Left hindlimb (tissue), 1 donor: ENCODE results near the gene UBASH3A.

Experiments used
- DNase-seq: peaks from one replicate; pipeline ENCODE4 v3.0.0-alpha.2; 2018

Gene UBASH3A

DNA sequence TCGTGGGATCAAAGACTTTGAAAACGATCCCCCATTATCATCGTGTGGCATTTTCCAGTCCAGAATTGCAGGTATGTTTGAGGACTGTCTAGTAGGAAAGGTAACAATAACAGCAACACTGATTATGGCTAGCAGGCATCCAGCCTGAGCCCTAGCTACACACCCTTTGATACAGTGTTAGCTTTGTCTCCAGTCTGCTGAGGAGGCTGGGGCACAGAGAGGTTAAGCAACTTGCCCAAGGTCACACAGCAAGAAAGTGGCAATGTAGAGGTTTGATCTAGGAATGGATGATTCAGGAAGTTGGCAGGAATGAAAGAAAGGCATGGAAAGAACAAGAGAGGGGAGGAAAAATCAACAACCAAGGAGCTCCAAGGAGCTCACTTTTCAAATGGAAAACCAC lies 31.2 kb downstream of the UBASH3A start:
- no peak for DNase-seq

DNA sequence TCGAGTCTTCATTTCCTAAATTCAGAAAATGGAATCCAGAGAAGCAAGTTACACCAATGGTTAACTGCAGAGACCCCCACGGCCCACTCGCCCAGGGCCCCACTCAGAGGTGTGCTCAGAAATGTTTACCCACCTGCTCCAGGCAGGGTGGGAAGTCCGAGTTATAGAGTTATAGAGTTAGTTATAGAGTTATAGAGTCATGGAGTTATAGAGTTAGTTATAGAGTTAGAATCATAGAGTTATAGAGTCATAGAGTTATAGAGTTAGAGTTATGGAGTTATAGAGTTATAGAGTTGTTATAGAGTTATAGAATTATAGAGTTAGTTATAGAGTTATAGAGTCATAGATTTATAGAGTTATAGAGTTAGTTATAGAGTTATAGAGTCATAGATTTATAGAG lies 31.7 kb downstream of the UBASH3A start:
- DNase-seq: no peak

DNA sequence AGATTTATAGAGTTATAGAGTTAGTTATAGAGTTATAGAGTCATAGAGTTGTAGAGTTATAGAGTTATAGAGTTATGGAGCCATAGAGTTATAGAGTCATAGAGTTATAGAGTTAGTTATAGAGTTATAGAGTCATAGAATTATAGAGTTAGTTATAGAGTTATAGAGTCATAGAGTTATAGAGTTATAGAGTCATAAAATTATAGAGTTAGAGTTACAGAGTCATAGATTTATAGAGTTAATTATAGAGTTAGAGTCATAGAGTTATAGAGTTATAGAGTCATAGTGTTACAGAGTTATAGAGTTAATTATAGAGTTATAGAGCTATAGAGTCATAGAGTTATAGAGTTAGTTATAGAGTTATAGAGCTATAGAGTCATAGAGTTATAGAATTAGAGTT lies 32.1 kb downstream of the UBASH3A start:
- no peak for DNase-seq

DNA sequence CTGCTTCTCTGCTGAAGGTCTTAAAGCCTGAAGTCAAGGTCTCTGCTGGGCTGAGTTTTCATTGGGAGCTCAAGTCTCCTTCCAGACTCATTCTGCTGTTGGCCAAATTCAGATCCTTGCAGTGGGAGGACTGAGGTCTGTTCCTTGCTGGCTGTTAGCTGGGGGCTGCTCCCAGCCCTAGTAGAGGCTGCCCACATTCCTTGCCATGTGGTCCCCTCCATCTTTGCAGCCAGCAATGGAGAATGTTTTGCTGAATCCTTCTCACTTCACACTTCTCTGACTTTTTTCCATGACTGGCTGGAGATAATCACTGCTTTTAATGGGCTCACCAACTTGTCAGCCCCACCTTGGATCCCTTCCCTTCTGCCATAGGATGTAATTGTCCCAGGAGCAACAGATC lies 33.2 kb downstream of the UBASH3A start:
- DNase-seq: no peak

DNA sequence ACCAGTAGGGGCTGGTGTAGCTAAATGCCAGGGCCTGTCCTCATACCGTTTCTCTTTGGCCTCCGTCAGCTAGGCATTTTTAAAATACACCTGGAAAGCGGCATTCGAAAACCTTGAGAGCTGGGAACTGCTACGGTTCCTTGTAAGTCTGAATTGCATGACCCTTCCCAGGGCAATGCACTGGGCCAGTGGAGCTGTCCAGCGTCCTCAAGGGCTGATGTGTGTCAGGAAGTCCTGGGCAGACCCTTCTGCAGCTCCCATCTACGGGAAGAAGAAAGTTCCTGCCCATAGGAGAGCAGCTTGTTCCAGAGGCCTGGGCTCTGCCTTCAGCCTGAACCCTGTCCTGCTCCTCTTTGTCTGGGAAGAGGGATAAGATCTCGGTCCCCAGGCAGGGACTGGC lies 34.1 kb downstream of the UBASH3A start:
- no peak for DNase-seq

DNA sequence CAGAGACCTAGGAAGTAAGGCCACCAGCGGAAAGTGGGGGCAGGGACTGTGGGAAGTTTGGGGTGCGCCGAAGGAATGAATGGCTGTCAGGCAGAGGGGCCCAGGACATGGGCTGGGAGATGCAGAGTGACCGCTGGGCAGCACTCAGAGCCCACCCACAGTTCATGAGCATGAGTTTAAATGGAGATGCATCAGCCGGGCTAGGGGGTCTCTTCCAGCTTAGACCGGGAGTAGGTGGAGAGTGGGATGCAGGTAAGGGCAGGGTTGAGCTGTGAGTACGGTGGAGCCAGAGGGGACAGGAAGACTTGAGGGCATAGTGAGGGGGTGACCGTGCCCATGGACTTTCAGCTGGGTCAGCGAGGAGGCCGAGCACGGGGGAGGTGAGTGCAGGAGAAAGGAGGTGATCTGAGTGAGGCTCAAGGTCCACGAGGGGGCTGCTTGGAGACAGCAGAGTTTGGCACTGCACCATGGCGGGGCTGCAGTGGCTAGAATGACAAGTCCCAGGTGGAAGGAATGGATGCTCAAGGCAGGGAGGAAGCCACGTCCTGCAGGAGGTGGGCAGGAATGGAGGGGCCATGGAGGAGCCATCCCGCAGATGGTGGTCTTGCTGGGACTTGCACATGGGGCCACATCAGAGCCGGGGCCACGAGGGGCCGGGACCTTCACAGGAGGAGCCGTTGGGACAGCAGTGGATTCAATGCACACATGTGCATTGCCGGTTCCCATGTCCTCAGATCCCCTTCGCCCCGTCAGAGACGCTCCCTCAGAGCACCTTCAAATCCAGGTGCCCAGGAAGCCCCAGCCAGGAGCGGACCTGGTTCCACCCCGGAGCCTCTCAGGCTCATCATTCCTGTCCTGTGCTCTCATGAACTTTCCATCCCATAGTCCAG lies 34.9 kb downstream of the UBASH3A start:
- DNase-seq: no peak

DNA sequence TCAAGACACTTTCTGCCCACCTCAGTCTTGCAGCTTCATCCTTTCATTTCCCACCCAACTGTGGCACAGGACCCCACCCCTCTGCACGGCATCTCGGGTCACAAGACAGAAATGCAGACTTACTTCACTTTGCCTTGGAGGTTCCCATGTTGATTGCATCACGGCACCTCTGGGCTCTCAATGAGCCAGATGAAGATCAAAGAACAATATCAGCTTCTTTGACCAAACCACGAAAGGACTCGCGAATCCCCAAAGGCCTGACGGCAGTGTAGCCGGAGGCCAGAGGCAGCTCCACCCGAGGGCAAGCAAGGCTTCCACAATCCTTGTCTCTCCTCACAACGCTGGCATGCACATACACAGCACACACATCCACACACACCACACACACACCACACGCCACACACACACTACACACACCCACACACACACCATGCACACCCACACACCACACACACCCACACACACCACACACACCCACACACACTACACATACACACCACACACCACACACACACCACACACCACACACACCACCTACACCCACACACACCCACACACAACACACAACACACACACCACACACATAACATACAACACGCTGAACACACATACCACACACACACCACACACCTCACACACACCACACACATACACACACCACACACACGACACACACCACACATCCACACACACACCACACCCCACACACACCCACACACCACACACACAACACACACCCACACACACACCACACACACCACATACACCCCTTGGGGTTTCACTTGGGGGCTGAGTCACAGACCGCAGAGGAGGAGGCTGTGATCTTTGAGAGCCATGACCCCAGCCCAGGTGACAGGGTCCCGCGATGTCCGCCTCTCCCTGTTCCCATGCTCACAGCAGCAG lies 35.8 kb downstream of the UBASH3A start:
- DNase-seq: no peak

DNA sequence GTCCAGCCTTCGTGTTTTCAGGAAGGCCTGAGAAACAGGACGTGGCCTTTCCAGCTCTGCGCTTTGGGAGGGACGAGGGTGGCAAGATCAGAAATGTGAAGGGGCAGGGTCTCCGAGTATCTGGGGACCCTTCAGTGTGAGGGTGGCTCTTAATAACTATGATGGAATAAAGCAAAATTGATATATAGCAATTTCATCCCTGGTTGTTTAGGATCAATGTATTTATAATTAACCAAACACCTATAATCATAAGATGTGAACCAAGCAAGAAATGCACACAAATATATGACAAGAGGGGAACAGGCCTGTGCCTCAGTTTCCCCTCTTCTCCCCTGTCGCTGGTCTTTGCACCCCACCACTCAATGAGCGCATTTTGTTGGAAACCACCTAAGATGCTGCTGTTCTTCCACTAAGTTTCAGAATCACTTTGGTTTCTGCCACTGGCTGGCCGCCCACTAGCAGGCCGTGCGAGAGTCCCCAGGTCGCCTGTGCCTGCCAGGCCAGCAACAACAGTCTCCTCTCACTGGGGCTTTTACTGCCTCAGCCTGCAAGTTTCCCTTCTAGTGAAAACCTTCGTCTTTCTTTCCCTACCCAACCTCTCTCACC lies 36.6 kb downstream of the UBASH3A start:
- DNase-seq: no peak

DNA sequence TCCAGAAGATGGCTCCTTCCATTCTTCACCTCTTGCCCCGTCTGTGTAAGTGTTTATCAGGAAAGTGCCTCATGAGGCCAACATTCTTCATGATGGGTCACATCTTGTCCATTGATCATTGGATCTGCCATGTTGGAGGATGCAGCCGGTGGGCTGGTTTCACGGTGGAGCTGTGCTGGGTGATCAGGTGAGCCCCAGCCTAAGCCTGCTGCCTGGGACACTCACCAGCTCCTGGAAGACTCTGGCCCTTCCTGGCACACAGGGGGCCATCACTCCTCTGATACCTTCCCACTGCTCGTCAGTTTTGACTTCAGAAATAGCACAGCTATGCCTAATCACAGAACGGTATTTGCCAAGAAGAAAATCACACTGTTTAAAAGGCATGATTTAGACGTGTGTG lies 38.3 kb downstream of the UBASH3A start:
- no peak for DNase-seq

DNA sequence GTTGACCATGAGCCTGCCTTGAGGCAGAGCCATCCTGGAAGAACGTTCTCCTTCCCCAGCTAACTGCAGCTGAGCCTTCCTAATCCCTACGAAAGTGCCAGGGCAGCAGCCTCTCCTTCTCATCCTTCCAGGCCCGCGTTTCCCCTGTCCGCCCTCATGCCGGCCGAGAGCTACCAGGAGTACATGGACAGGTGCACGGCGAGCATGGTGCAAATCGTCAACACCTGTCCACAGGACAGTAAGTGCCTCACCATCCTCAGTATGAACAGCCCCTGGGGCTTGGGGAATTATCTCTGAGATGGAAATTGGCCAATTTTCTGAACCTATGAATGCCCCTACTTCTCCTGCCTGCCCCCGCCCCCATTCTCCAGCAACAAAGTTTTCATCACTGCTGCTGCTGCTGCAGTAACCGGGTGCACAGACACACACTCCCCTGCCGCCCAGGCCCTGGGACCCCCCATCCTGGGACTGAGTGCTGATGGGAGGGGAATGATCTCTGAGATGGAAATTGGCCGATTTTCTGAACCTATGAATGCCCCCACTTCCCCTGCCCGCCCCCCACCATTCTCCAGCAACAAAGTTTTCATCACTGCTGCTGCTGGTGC lies 39.6 kb downstream of the UBASH3A start:
- DNase-seq: no peak

DNA sequence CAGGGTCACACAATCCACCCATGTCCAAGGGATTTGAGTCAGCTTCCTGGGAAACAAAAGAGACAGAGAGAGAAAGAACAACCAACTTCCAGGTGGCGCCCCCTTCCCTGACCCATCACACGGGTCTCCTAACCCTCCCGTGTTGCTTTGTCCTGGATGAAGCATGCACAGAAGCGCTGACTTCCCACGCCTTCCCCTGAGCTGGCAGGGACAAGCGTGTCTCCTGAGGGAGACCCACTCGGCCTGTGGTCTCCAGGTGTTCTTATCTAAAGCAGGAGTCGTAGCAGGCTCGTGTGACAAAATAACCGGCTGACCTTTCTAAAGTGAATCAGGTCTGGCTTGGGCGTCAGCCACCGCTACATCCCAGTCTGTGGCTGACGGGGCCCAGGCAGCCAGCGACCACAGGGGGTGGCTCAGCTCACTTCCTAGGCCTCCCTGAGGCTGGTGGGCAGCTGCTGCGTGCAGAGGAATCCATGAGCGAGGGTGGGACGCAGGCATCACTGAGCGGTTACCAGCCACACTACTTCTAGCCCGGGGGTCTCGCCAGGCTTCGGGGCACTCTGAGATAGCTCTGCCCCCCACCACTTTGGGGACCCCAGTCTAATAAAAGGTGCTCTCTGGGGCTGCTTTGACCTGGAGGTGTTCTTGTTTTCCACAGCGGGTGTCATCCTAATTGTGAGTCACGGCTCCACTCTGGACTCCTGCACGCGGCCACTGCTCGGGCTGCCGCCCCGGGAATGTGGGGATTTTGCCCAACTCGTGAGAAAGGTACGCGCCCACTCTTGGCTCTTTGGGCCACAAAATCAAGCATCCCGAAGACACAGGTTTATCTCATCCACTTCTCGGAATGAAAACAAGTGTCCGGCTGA lies 40.4 kb downstream of the UBASH3A start:
- no peak for DNase-seq

DNA sequence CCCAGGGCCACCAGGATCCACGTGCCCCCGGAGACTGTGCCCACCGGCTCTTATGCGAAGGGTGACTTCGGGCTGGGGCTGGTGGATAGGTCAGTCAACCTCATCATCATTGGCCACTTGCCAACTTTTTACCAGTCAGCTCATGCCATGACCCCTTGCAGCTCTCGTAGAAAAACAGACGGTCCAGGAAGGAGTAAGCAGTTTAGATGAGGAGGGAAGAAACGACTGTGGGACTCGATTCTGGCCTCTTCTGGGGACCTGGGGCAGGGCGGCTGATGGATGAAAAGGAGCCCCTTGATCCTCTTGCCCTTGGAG lies 41.0 kb downstream of the UBASH3A start:
- no peak for DNase-seq

DNA sequence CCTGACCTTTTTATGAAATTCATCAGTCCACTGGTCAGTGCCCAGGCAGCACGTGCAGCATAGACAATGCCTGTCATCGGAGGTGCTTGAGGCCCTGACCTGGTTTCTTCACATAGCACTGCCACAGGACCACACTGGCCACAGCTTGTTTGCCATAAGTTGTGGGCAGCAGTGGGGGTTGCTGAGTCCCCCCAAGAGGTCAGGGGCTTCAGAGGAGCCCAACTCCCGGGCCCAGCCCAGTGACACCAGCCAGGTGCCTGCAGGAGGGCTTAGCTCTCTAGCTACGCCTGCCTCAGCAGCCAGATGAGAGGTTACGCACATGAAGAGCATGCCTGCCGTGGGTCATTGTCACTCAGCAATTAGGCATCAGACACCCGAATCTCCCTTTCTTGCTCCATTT lies 41.6 kb downstream of the UBASH3A start:
- DNase-seq: no peak

DNA sequence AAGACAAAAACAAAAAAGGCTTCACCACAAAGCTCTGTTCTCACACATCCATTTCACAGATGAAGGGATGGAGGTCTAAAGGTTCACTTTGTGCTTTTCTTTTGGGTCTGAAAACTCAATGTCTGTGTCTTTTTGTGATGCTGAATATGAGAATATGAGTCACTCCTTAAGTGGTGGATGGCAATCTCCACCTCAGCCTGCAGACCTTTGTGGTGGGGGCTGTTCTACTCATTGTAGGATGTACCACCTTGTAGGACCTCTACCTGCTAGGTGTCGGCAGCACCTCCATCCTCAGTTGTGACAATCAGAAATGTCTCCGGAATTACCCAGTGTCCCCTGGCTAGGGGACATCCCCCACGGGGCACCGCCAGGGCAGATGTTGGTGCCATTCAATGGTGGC lies 42.8 kb downstream of the UBASH3A start:
- DNase-seq: no peak

DNA sequence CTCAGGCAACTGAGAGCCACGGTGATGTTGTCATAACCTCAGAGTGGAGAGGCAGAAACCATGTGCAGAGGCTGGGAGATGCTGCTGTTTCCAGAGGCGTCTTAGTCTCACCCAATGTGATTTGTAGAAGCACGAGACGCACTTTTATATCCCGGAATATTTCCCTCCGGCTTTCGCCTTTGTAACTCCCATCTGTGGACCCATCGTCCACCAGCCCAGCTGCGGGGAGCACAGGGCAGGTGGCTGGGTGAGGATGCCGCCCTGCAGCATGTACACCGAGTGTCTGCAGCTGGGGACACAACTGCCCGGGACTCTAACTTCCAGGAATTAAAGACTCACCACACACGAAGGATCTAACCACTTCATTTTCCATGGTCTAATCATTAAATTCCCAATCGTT lies 43.5 kb downstream of the UBASH3A start:
- no peak for DNase-seq

DNA sequence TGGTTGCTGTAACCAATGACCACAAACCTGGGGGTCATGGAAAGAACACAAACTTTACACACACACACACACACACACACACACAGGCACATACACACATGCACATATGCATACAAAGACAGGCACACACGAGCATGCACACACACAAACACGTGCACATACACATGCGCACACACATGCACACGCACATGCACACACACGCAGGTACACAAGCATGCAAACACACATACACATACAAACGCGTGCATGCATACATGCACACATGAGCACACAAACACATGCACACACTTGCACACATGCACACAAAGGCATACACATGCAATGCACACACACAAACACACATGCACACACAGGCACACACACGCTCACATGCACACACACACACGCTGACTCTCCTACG lies 44.0 kb downstream of the UBASH3A start:
- no peak for DNase-seq

DNA sequence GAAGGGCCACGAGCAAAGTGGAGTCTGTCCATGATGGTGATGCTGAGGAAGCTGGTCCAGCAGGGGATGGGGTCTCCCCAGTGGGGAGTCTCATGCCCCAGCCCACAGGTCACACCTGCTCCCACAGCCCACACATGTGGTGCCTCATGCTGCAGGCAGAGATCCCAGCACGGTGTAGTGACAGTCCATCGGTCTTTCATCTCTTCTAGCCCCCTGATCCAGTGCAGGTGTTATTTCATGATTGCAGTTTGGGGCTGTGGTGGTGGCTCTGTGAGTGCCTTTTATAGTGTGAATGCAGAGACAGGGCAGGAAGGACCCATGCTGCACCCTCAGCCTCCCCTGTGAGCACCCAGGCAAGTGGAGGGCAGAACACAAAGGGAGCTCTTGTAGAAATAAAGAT lies 45.0 kb downstream of the UBASH3A start:
- no peak for DNase-seq

DNA sequence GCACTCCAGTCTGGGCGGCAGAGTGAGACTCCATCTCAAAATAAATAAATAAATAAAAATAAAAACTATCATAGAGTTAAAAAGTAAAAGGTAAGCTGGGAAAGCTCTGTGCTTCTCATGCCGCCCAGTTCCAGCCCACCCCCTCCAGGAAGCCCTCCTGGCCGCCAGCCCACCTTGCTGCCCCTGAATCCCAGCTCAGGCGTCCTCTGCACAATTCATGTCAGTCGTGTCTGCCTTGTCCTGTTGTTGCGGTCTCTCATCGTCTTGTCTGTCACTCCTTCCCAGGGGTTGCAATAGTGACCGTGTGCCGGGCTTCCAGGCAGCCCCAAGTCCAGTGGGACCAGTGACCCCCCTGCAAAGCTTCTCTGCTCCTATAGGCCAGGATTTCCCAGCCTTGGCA lies 48.2 kb downstream of the UBASH3A start:
- no peak for DNase-seq

DNA sequence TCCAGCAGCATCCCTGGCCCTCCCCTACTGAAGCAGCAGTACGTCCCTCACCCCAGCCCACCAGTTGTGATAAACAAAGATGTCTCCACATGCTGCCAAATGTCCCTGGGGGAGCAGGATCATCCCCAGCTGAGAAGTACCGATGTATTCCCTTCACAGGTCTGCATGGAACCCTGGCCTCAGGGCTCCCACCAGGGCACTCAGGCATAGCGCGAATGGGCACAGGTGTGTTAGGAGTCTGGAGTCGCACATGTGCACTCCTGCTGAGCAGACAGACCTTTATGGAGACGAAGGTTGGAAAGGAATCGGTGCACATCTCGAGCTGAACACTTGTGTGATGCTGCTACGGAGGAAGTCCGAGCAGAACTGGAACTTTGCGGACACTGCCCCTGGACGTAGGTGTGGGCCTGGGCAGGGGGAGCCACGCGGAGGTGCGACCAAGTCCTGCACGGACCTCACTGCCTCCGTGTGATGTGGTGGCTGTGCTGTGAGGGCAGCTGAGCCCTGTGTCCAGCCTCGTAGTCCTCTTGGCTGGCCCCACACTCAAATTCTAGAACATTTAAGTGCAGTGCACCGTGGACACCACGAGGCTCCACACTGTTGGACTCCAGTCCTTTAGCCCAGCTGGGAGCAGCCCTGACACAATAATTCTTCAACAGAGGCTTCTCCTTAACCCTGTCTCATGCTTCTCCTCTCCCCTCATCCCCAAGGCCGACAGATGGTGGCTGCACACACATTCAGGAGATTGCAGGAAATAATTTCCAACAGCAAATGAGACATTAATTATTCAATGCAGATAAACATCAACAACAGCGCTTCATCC lies 48.9 kb downstream of the UBASH3A start:
- DNase-seq: no peak

DNA sequence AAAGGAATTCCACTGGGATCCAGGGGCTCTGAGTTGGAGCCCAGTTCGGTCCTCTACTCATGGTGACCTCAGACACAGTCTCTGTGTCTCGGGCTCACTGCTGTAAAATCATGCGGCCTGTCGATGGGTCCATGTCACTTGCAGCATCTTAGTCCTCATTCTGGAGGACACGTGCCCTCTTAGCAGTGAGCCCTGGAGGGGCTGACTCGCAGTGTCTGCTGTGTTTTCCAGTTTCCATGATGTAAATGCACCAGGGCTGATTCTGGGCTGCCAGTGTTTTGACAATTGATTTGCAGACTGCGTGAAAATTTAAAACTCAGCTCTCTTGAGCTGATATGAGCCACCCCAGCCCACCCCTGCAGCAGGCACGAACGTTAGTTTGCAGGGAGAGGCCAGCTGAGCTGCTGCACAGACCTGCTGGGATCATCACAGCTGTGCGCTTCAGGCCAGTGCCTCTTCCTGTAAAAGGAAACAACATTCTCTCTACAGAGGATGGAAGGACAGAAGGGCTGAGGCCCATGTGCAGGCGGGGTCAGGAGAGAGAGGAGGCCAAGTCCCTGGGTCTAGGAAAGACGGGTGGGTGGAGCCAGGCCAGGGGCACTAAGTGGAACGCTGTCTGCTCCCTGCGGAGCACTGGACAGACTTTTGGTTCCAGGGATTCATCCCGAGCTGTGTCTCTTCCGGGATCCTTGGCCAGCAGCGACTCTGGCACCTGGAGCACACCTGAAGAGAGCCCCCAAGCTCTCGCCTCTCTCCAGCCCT lies 49.7 kb downstream of the UBASH3A start:
- DNase-seq: no peak
